GM10248 (cell line): ENCODE data around the gene ATG4B.
"Not testable (repeated sequence)": the region's sequence is repeated elsewhere in the genome, so short reads cannot be mapped to it uniquely, and the experiment has no call there.

Experiments used
- CTCF ChIA-PET: fragments of 300-600 bp; sonication (Branson Sonifier 250); formaldehyde crosslinking; extraction: SDS; loops from one replicate; lab custom pipeline; 2021; ENCODE audit warnings: antibody characterized with exemption; lab: Yijun Ruan, JAX
- POLR2A ChIA-PET: fragments of 350-650 bp; sonication (Branson Sonifier 250); formaldehyde crosslinking; extraction: SDS; loops from one replicate; lab custom pipeline; 2020; ENCODE audit warnings: antibody characterized with exemption; lab: Yijun Ruan, JAX
- DNase-seq: peaks from one replicate; pipeline ENCODE4 v3.0.0; 2012; ENCODE audit errors: extremely low spot score
- TF ChIP-seq, protein P1 (sequence below): IDR thresholded peaks from 2 replicates; pipeline ENCODE4 v1.5.1; 2012; ENCODE audit warnings: mild to moderate bottlenecking, low read depth; ENCODE audit errors: extremely low read depth, missing control alignments, control extremely low read depth

ATG4B gene

DNA sequence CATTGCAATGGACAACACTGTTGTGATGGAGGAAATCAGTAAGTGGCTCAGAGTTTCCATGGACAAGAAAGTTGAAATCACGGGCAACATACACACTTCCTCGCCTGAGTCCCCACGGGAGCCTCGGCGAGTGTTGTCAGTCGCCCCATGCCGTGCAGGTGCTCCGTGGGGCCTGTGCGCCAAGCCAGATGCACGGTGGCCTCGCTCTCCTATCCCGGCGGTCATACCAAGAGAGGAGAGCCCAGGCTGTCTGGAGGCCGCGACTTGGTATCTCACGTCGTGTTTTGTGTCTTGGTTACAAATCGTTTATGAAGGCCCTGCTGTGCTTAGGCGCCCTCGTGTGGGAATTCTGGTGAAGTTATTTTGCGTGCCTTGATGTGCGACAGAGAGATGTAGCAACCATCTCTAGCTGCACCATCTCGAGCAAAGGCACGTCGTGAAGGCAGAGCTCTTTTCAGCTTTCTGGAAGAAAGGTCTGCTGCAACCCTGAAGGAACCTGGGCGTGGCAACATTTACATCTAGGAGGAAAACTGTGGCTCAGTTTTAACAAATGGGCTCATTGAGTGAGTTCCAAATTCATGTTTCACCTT lies 21.8 kb downstream of the ATG4B start:
- ChIA-PET CTCF (interaction anchor here (0.7 to 1.6 kb wide), 6 partner anchors 10 to 581 kb away, joined by 3 to 5 read pairs (median 3); partner anchors contain the start of gene DTYMK), POLR2A (no interaction called here)
- DNase-seq: no peak
- TF ChIP-seq, protein P1, sequence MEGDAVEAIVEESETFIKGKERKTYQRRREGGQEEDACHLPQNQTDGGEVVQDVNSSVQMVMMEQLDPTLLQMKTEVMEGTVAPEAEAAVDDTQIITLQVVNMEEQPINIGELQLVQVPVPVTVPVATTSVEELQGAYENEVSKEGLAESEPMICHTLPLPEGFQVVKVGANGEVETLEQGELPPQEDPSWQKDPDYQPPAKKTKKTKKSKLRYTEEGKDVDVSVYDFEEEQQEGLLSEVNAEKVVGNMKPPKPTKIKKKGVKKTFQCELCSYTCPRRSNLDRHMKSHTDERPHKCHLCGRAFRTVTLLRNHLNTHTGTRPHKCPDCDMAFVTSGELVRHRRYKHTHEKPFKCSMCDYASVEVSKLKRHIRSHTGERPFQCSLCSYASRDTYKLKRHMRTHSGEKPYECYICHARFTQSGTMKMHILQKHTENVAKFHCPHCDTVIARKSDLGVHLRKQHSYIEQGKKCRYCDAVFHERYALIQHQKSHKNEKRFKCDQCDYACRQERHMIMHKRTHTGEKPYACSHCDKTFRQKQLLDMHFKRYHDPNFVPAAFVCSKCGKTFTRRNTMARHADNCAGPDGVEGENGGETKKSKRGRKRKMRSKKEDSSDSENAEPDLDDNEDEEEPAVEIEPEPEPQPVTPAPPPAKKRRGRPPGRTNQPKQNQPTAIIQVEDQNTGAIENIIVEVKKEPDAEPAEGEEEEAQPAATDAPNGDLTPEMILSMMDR: peak; percentile 50

DNA sequence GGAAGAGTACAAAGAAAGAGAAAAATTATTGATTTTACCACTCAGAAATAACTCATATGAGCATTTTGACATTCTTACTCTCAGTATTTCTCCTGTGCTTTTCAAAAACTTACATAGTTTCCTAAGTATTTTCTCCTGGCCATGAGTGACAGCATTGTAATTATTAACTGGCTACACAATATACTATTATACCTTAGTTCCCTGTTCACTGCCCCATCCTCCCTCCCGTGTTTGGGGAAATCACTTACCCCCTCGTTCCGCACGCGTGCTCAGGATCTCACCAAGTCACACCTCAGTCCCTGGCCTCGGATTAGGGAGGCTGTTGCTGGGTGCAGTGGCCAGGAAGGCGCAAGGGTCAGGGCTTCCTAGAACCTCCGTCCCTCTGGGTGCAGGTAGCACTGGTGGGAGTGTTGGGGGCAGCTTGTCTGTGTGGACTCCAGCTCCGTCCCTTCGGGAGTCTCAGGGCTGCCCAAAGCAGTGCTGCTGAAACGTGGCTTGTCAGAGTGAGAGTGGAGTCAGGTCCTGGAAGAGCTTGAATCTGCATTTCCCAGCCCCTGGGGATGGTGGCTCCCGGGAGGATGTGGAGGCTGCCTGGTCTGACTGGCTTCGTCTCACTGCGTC lies 23.2 kb downstream of the ATG4B start:
- no peak for DNase-seq
- TF ChIP-seq, protein P1: no peak
- POLR2A ChIA-PET: no interaction called here
- CTCF ChIA-PET: no interaction called here

GRCh38 chr2:241662731-241663130 lies 25.2 kb downstream of the ATG4B start:
- POLR2A ChIA-PET, CTCF ChIA-PET, DNase-seq: not testable (repeated sequence)

- TF ChIP-seq, protein P1: no peak
- DNase-seq: no peak
- POLR2A ChIA-PET: no interaction called here
- CTCF ChIA-PET: interaction anchor here (0.6 to 1.0 kb wide), 2 partner anchors 22 to 33 kb away, joined by 3 to 4 read pairs; no protein-coding TSS in a partner anchor
Measured at GRCh38 chr2:241665731-241666440, 28.4 kb downstream of the ATG4B start.

- no peak for DNase-seq
- CTCF ChIA-PET: interaction anchor here (1.6 kb wide), 1 partner anchor 20 kb away, joined by 3 read pairs; no protein-coding TSS in a partner anchor
- POLR2A ChIA-PET: no interaction called here
Measured at GRCh38 chr2:241666627-241667400, 29.3 kb downstream of the ATG4B start.

GRCh38 chr2:241668354-241668753 lies 30.9 kb downstream of the ATG4B start:
- TF ChIP-seq, protein P1: no peak
- ChIA-PET POLR2A (no interaction called here), CTCF (interaction anchor here (1.6 kb wide), 1 partner anchor 22 kb away, joined by 3 read pairs; no protein-coding TSS in a partner anchor)
- no peak for DNase-seq

More at GRCh38 chr2:241666627-241667400, 29.3 kb downstream of the ATG4B start:
- TF ChIP-seq, protein P1: no peak
